ENCODE measurements around the gene SLC19A1. TPM values are rescaled to one million over a fixed set of nuclear protein-coding genes. Genes with fewer than 3 reads are reported as not detected.

Gene SLC19A1
- total RNA-seq, 1 donor from 2014 or later, result 36.8 TPM

GRCh38 chr21:45450423-45451090 lies 91.7 kb downstream of the SLC19A1 start:
- no peaks in the 10 kb centered on the region for H3K27me3 Mint-ChIP-seq (ENCODE audit: low read depth)
- peaks cover 18% of the 10 kb centered on the region for H3K36me3 Mint-ChIP-seq
- TF ChIP-seq, protein P1, sequence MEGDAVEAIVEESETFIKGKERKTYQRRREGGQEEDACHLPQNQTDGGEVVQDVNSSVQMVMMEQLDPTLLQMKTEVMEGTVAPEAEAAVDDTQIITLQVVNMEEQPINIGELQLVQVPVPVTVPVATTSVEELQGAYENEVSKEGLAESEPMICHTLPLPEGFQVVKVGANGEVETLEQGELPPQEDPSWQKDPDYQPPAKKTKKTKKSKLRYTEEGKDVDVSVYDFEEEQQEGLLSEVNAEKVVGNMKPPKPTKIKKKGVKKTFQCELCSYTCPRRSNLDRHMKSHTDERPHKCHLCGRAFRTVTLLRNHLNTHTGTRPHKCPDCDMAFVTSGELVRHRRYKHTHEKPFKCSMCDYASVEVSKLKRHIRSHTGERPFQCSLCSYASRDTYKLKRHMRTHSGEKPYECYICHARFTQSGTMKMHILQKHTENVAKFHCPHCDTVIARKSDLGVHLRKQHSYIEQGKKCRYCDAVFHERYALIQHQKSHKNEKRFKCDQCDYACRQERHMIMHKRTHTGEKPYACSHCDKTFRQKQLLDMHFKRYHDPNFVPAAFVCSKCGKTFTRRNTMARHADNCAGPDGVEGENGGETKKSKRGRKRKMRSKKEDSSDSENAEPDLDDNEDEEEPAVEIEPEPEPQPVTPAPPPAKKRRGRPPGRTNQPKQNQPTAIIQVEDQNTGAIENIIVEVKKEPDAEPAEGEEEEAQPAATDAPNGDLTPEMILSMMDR (IDR thresholded peaks at IDR 0.05; ENCODE audit: unreplicated experiment), result no peak
- no peak for DNase-seq (ENCODE audit: low spot score in 2 of 2, unreplicated experiment in 2 of 2)
- peaks cover 54% of the 10 kb centered on the region for H3K4me1 Mint-ChIP-seq
- H3K4me3 Mint-ChIP-seq, result no peak overlapping the region
- peak overlapping the region; percentile 96 for H3K27ac Mint-ChIP-seq
- H3K9me3 Mint-ChIP-seq, result peaks cover 19% of the 10 kb centered on the region

- Mint-ChIP-seq H3K27me3 (ENCODE audit: low read depth) (no peaks in the 10 kb centered on the region), H3K4me1 (peaks cover 52% of the 10 kb centered on the region), H3K27ac (peak overlapping the region; percentile 96), H3K36me3 (peaks cover 25% of the 10 kb centered on the region), H3K4me3 (peak overlapping the region; percentile 6), H3K9me3 (peaks cover 26% of the 10 kb centered on the region)
- no peak for DNase-seq (ENCODE audit: low spot score in 2 of 2, unreplicated experiment in 2 of 2)
- TF ChIP-seq, protein P1 (IDR thresholded peaks at IDR 0.05; ENCODE audit: unreplicated experiment), result no peak
Measured at GRCh38 chr21:45449658-45450422, 92.4 kb downstream of the SLC19A1 start.

DNA sequence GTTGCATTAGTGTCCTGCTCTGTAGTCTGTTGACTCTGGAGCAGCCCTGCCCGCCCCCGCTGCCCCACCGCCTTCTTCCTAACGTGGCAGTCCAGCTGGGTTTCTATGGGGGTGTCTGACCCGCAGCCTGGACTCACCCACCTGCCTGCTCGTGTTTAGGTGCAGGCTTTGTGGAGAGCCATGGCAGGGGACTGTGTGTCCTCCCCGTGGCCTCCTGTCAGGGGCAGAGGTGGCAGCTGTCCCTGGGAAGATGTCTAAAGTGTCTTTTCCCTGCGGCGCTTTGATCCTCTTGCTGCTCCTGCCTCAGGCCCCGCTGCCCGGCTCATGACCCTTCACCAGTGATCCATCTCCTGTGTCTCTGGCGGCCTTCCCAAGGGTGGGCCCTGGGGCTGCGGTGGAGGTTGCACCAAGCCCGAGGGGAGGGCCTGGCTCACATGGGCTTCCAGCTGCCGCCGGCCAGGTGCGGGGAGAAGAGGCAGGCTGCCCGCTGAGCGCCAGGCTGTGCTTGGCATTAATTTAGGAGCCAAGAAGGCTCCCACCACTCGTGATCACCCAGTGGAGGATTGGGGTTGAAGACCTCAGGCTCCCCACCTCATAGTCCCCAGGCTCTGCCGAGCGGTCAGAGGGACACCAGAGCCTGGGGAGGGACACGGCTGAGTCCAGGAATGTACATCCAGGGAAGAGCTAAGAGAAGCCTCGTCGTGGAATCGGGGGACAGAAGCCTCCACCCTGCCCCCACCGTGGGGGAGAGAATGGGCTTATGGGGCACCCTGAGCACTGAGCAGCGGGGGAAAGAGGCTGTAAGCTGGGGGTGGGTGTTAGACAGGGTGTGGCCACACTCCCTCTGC lies 93.2 kb downstream of the SLC19A1 start:
- H3K9me3 Mint-ChIP-seq, result peaks cover 28% of the 10 kb centered on the region
- H3K4me1 Mint-ChIP-seq, result peaks cover 45% of the 10 kb centered on the region
- no peak overlapping the region for H3K4me3 Mint-ChIP-seq
- TF ChIP-seq, protein P1 (IDR thresholded peaks at IDR 0.05; ENCODE audit: unreplicated experiment), result no peak
- peaks cover 33% of the 10 kb centered on the region for H3K36me3 Mint-ChIP-seq
- DNase-seq (ENCODE audit: low spot score in 2 of 2, unreplicated experiment in 2 of 2), result no peak
- no peaks in the 10 kb centered on the region for H3K27me3 Mint-ChIP-seq (ENCODE audit: low read depth)
- H3K27ac Mint-ChIP-seq, result peak overlapping the region; percentile 96

DNA sequence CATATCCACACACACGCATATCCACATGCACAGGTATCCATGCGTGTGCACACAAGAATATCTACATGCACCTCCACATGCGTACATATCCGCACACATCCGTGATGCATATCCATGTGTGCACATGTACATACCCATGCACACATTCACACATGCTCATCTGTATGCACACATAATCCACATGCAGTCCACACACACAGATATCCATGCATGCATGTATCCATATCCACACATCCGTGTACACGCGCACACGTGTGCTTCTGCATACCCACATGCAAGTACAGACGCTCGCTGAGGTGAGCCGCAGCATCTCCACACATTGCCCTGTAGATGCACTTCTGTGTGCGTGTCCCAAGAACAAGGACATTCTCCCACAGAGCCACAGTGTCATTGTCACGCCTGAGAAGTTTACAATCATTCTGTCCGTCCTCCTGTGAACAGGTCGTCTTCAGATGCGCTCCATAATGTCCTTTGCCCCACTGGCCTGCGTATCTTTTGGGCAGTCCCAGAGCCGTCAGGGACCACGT lies 93.9 kb downstream of the SLC19A1 start:
- Mint-ChIP-seq H3K27ac (peak overlapping the region; percentile 96), H3K9me3 (peaks cover 28% of the 10 kb centered on the region), H3K36me3 (peaks cover 38% of the 10 kb centered on the region), H3K4me3 (no peak overlapping the region), H3K4me1 (peaks cover 40% of the 10 kb centered on the region), H3K27me3 (ENCODE audit: low read depth) (no peaks in the 10 kb centered on the region)
- TF ChIP-seq, protein P1 (IDR thresholded peaks at IDR 0.05; ENCODE audit: unreplicated experiment), result no peak
- no peak for DNase-seq (ENCODE audit: low spot score in 2 of 2, unreplicated experiment in 2 of 2)

Small RNA genes lying within 50 kb of the gene (microRNA-seq; reads per million reads assigned to microRNA genes)
- 10.3 reads per million, percentile 33 among the genes with 10 or more reads in this experiment for gene MIR6815

Other genes with a start within 250 kb of the SLC19A1 start
- gene COL18A1, start 137.3 kb downstream of the SLC19A1 start, total RNA-seq, result 302 to 315 TPM (median 305 TPM) in 3 replicates
- 5.0 to 5.4 TPM (median 5.1 TPM) in 3 replicates for gene PCBP3, start 101.3 kb upstream of the SLC19A1 start, total RNA-seq